RKO (cell line): Measurements from ENCODE around the gene SGPP2.
"Not testable (repeated sequence)": the region's sequence is repeated elsewhere in the genome, so short reads cannot be mapped to it uniquely, and the experiment has no call there.

ENCODE experiments used
- DNase-seq: peaks from one replicate; pipeline ENCODE4 v3.0.0-alpha.2; 2016; ENCODE audit warnings: low spot score

Gene SGPP2

DNA sequence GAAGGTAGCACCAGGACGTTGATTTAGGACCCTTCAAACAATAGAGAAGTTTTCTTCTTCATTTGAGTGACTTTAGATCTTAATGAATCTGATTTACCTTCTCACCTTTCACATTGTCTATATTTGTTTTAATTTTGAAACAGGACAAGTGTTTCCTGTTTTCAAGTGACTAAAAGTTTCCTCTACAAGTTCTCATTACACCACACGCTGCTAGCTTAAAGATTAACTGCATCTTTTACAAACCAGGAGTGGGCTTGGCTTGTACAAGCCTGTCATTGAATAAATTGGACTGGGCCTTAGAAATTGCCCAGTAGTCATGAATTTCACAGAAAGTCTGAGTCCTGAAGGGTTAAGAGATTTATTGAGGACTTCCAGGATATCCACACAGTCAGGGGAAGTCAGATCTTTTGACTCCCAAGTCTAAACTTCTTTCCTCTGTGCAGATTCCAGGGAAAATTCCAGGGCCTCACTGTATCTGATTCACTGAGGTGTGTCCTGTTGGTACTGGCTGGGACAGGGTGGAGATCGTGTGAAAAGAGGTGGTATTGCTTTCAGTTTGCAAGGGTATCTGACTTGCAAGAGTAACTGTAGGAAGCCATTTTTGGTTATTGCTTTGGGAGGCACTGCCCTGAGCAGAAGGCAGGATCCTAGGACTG lies 3.4 kb downstream of the SGPP2 start:
- no peak for DNase-seq

DNA sequence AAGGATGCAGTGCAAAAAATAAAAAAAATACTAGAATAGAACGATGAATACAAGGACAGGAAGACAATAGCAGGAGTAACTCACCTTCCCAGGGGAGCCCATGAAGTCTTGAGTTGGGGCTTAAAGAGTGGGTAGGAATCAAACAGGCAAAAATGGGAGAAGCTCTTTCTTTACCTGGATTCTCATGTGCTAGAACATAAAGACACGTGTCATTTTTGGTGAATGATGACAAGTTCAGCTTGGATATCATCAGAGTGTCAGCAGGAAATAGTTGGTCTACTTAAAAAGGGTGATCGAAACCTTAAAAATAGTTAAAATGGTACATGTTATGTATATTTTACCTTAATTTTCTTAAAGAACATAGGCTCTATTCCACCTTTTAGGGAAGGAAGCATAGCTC lies 5.7 kb downstream of the SGPP2 start:
- DNase-seq: no peak

DNA sequence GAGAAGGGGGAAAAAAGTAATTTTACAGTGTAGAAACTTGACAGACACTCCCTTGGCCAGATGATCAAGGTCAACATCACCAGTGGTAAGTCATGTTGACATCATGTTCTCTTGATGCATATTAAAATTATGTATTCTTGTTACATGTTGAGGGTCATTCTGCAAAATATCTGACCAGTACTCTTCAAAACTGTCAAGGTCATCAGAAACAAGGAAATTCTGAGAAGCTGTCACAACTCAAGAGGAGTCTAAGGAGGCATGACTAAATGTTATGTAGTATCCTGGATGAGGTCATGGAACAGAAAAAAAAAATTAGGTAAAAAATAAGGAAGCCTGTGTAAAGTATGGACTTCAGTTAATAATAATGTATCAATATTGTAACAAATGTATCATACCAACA lies 6.3 kb downstream of the SGPP2 start:
- no peak for DNase-seq

DNA sequence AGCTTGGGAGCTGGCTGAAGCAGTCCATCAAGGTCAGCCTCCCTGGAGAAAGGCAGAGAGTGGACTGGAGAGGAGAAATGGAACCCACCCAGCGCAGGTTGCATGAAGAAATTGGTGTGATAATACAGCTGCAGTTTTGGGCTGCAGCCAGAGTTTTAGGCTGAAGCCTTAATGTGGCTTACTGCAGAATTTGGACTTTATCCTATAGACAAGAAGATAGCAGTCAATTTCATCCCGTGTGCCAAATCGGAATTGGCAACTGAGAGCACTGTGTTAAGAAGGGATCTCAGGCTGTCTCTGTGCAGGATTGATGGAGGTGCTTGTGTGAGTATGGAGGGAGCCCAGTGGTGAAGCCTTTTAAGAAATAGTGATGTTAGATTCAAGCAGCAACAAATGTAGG lies 7.5 kb downstream of the SGPP2 start:
- no peak for DNase-seq

DNA sequence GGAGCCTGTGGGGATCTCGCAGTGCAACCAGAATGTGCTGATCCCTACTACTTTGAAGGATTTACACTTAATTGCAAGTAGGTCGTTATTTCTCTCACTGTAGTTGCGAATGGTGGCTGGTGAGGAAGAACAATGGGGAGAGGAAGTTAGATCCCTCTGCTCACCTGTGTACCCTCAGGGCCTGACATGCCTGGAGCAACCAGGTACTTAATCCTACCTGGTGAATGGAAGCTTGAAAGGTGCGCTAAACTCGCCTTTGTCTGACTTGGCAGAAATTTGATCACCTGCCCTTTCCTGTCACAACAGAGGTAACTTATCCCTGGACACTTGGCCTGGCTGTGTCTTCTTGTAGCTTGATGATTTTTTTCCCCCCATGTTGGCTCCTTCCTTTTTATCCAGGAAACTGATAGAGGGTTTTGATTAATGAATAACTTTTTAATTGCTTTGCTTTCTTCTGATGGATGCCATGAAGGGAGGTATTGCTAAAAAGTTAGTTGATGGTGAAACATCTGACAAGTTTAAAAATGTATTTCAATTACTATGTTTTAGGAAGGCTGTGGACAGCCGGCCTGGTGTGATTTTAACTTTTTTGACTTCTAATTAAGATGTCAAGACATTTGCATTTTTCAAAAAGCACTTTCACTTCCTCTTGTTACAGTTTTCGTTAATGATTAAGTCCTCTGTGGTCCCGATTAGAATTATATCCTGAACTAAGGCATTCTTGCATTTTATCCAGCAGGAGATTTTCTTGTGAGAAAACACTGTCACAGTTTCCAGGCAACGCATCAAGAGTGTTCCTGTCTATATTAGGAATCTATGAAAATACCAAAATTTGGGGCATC lies 9.2 kb downstream of the SGPP2 start:
- DNase-seq: no peak

DNA sequence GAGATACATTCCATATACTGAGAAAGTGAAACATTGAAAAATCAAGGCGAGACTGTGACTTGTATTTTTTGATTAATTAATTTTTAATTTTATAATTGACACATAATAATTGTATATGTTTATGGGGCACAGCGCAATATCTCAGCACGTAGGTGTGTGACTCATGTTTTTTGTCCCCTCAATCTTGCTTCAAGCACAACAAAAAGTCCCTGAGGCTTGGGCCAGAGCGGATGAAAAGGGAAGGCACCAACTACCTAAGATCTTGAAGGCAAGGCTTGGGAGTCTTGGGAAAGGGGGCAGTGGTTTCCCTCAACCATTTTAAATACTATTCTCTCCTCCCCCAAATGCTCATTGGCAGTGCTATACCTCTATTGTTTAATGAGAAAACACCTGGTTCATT lies 9.9 kb downstream of the SGPP2 start:
- DNase-seq: no peak

DNA sequence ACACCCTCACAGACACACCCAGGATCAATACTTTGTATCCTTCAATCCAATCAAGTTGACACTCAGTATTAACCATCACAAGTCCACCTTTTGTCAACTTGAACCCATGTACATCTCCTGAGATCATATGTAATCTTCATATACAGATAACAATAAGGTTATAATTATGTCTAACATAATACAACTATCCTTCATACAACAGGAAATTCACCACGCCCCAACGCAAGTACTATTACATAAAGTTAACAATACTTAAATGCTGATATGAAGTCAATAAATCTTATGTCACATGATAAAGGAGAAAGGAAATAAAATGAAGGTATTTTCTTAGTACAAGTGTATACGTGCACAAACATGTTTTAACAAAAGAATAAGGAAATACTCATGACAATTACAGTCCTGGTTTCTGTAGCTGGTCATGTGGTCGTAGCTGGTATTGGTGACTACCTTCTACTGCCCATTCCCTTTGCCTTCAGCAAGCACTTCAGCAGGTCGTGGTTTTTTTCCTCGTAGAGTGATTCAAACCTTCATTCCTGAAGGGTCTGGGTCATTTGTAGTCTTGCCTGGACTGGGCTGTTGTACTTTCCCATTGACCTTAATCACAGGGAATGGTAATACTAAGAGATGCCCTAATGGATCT lies 11.2 kb downstream of the SGPP2 start:
- not testable (repeated sequence) for DNase-seq

DNA sequence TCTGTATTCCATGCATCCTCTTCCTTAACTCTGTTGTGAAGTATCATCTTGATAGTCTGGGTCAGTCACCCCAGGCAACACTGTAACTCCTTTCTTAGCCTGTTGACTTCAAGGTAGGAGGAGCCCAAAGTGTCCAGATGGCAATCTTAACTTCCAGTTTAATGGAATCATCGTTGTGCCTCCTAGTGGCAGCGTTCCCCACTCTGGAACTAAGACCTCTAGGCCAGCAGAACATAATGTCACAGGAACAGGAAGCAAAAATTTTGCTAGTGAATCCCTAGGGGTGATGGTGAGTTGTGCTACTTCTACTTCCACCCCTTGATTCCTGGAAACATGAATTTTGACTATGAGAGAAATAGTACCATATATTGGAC lies 11.7 kb downstream of the SGPP2 start:
- no peak for DNase-seq

DNA sequence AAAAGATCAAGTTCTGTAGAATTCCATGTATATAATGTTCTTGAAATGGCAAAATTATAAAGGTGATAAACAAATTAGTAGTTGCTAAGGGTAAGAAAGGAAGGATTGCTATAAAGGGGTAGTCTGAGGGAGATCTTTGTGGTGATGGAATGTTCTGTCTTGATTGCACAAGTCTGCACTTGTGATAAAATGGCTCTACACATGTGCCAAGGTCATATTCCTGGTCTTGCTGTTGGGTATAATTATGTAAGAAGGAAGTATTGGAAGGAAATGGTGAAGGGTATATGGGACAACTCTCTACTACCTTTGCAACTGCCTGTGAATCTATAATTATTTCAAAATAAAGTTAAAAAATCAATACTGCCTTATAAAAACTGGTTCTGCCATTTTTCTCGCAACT lies 15.3 kb downstream of the SGPP2 start:
- DNase-seq: no peak

DNA sequence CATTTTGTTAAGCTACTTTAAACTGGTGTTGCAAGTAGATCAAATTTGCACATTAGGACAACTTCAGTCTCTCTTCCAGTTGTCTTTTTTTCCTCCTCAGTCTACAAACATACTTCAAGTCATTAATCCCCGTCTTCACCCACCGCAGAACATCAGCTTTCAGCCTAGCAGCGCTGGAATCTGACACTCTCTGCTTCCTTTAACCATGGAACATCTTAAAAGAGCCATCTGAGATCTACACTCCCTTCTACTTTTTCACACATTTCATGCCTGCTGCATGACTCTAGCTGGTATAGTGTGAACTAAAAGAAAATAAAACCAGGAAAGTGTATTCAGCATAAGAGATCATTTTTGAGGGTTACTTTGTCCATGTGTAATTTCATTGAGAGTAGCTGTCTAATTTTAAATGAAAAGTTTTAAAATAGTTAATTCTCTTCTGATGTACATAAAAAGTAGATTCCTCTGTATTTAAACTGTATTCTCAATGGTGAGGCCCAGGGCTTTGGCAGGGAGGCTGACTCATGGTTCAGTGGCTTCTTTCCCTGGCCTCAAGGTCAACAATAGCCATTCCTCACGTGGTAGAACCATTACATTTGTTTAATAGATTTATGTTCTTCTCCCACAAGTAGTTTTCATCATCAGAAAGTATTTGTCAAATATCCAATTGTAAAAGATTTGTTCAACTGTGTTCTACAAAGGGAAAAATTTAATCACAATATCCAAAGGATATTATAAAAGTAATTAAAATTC lies 16.5 kb downstream of the SGPP2 start:
- no peak for DNase-seq

DNA sequence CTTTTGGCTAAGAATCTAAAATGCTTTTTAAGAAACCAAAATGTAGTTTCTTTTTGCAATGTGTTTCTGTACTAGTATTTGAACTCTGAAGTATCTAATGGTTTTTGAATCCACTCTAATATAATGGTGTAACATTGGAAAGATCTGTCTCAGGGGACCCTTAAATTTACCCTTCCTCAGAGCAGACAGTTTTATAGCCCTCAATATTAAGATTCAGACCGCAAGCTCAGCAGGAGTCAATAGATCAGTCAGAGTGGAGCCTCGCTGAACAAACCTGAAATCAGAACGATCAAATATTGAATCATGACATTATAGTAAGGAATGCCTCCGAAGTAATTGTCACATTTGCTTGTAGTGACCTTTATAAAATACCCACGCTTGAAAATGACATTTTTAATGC lies 18.3 kb downstream of the SGPP2 start:
- no peak for DNase-seq

DNA sequence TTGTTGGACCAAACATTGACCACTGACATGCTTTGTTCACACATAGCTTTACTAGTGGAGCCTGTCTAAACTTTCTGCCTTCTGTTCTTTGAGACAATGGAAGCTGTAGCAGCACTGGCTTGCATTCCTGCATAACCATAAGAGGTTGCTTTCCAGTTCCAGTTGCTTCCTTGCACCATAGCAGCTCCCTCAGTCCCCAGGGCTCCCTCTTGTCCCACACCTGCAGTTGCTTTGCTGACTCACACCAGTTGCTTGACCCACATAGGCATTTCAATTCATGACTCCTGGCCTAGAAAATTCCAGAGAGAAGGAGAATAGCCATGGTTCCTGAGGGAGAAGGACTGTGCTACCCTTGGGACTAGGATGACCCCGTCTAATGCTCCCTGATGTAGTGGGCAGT lies 20.9 kb downstream of the SGPP2 start:
- no peak for DNase-seq

DNA sequence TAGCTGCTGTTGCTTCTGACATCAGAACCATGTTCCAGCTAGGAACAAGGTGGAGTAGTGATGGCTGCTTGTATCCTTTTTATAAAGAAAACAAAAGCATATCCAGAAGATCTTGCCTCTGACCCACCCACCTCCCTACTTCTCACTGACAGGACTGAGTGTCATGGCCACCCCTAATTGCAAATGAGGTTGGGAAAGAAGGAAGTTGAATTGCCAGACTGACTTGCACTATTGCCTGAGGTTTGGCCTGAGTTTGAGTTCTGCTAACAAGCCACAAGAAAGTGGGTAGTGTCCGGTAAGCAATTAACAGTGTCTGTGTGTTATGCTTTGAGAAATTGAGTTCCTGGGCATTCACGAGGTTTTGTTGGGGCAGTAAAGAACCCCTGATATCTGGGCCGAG lies 22.8 kb downstream of the SGPP2 start:
- no peak for DNase-seq

DNA sequence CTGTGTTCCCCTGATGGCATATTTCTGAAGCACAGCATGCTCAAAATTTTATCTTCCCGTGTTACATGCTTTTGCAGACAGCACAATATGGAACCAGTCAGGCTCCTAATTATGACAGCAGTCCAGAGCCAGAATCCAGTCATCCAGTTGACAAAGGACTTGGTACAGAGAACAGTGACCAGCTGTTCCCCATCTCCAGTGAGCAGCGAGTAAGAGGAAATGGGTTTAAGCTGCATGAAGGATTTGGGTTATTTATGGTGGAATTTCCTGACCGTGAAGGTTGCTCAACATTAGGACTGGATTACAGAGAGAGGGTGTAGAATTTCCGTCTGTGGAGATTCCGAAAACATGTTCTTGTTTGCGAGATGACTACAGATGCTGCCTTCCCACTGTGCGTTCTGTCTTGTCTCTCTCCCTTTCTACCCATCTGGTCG lies 24.4 kb downstream of the SGPP2 start:
- no peak for DNase-seq

DNA sequence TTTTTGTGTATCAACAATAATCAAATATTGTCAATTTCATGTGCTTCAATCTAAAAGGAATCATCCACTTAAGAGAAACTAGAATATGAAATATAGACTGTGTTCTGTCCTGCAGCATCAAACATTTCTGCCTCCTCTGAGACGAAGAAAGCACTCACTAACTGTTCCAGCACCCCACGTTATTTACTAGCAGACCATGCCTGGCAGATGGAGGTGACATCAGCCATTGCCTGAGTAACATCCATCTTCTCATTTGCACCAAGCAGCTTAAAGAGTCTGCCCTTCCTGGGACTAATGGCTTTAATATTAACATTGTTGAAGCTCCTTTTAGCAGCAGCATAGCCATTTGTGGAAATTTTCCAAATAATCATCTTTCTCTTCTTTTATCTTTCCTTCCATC lies 25.7 kb downstream of the SGPP2 start:
- DNase-seq: no peak

DNA sequence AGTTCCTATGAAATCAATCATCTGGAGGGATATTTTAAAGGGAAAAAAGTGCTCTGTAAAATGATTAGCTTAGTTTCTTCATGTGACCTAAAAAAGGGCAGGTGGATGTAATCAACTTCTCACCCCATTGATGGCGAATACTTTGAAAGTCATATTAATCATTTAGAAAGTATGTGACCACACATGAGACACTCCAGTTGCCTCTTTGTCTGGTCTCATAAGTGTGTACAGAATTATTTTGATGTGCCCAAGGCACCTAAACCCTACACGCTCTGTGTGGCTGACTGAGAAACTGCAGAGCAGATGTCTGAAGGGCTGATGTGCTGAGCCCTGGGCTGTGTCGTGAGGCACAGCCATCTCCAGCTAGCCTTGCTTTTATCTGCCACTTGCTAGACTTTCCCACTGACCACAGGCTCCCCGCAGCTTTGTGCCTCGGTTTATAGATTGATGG lies 26.9 kb downstream of the SGPP2 start:
- no peak for DNase-seq

DNA sequence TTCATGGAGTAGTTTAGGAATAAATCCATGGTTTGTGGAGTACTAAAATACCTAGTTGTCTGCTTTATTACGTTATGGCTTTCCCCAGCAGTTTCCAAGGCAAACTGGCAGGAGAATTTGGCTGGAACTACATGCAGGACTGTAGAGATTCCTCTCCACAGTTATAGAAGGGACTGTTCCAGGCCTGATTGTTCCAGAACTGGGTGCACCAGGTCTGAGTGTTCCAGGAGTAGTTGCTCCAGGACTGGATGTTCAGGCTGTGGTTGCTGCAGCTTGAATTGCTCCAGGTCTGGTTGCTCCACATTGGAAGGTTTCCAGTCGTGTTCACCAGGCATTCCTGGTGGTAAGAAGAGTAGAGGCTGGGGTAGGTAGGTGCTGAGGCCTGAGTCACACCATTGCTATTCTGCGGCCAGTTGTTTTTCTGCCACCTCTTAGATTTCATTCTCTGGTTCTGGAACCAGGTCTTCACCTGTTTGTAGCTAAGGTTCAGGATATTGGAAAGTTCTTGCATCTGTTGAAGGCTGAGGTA lies 28.1 kb downstream of the SGPP2 start:
- DNase-seq: no peak

DNA sequence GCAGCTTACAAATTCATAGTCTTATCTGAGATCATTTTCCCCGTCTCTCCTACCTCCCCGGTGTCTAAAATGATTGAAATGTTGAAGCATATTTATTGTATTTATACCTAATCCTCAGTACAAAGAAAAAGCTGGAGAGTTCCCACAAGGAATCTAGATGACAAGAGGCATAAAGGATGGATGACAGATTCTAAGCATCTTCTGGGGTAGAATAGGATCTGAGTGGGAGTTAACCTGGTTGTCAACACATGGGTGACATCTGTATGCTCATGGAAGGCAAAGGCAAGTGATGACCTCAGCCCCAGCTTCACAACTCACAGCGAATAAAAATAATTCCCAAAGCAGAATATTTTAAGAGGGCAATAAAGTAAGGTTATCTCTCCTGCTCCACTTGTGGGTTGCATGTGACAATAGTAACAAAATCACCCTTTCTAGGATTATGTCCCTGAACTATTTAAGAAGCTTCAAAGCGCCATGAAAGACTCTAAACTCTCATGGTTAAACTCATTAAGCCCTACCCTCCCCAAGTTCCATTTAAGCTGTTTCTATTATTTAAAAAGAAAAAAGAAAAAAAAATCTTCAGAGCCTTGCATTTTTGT lies 32.2 kb downstream of the SGPP2 start:
- DNase-seq: no peak

DNA sequence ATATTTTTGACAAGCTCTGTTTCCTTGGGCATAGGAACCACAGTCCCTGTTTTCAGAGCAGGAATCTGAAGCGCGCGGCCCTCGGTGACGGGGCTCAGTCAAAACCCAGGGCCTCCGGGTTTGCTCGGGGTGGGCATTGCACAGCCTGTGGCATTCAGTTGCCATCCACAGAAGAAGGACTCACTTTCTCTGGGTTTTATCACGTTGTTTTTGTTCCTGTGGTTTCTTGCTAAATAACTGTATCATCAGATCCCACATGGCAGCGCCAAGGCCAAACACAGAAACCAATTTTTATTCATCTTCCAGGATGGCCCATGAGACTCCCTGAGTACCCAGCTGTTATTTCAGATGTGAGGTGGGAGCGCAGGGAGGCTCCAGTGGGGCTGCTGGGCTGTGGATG lies 35.6 kb downstream of the SGPP2 start:
- no peak for DNase-seq

DNA sequence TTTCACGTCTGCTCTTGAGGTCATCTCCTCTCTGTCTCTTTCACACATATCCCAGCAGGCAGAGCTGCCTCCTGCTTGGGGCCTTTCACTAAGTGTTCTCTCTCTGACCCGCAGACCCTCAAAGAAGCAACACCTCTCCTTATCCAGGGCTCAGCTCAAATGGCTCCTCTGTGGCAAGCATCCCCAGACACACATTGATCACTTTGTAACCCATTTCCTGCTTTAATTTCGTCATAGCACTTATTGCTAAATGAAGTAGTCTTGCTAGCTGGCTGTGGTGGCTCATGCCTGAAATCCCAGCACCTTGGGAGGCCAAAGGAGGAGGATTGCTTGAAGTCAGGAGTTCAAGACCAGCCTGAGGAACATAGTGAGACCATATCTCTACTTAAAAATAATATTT lies 41.4 kb downstream of the SGPP2 start:
- DNase-seq: no peak

DNA sequence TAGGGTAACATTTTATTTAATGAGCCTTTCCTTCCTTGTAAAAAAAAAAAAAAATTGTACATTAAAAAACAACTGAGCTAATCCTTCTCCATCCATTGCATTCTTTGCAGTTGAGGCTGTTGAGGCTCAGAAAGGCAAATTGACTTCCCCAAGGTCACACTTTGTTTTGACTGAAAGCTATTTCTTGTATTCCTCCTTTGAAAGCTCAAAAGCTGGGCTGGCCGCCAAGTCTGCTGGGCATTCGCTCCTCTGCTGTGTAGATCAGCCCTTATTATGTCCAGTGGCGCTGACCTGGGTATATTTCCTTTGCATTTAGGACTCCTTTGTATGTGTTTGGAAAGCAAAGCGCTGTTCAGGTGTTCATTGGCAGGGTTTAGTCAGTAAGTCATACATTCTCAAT lies 44.0 kb downstream of the SGPP2 start:
- DNase-seq: no peak
